ENCODE measurements around the gene ELAVL1. TPM values are rescaled to one million over a fixed set of nuclear protein-coding genes. Genes with fewer than 3 reads are reported as not detected.
"Not testable (repeated sequence)": the region's sequence is repeated elsewhere in the genome, so short reads cannot be mapped to it uniquely, and the experiment has no call there.

The ELAVL1 gene
- polyA plus RNA-seq, 1 donor: 85.3 TPM

DNA sequence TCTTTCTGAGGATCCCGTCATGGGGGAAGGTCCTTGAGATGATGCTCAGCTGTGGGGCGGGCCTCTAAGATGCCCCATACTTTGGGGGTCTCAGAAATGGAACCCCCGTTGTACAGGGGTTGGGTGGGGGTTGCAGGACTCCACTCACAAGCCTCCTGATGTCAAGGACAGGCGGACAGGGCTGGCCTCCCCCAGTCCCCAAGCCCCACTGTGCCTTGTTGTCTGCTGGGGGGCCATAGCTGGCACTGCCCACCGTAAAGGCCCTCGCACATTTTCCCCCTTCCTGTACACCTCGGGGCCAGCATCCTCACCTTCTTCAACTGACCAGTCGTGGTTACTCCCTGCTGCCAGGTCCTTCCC is 82.6 kb downstream of the ELAVL1 start:
- DNase-seq: no peak

DNA sequence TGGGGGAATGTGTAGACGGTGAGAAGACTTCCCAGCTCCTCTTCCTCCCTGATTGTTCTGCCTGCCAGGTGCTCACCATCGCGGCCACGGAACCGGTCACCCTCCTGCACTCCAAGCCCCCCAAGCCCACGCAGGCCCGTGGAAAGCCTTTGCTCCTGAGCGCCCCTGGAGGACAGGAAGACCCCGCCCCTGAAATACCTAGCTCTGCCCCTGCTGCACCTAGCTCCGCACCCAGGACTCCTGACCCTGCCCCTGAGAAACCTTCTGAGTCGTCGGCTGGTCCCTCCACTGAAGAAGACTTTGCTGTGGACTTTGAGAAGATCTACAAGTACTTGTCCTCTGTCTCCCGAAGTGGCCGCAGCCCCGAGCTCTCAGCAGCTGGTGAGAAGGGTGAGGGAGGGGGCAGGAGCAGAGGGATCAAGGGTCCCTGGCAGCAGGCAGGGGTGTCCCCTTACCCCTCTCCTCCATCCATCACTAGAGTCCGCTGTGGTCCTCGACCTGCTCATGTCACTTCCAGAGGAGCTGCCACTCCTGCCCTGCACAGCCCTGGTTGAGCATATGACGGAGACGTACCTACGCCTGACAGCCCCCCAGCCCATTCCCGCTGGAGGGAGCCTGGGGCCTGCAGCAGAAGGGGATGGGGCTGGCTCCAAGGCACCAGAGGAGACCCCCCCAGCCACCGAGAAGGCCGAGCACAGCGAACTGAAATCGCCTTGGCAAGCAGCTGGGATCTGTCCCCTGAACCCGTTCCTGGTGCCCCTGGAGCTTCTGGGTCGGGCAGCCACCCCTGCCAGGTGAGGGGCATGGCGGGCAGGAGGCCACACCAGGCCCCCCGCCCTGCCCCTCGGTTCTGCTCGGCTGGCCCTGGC is 83.2 kb downstream of the ELAVL1 start:
- DNase-seq: no peak

DNA sequence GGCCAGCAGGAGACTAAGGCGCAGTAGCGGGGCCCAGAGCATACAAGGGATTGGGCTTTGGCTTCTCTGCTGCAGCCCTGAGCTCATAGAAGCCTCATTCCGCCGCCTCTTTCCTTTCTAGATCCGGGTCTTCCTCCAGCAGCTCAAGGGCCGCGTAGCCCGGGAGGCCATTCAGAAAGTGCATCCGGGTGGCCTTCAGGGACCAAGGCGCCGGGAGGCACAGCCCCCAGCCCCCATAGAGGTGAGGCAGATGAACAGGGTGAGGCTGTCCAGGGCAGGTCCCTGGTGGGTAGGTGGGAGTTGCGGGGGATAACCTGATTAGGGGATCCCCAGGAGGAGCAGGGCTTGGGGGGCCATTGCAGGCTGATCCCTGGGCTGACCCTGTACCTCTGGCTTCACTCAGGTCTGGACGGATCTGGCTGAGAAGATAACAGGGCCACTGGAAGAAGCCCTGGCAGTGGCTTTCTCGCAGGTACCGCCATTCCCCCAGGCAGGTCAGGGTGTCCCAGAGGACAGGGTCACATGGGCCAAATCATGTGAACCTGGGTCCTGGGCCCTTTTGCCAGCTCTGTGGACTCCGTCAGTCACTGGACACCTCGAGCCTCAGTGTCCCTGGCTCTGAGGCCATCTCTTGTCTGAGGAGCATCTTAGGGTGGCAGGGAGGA is 84.0 kb downstream of the ELAVL1 start:
- DNase-seq: no peak

DNA sequence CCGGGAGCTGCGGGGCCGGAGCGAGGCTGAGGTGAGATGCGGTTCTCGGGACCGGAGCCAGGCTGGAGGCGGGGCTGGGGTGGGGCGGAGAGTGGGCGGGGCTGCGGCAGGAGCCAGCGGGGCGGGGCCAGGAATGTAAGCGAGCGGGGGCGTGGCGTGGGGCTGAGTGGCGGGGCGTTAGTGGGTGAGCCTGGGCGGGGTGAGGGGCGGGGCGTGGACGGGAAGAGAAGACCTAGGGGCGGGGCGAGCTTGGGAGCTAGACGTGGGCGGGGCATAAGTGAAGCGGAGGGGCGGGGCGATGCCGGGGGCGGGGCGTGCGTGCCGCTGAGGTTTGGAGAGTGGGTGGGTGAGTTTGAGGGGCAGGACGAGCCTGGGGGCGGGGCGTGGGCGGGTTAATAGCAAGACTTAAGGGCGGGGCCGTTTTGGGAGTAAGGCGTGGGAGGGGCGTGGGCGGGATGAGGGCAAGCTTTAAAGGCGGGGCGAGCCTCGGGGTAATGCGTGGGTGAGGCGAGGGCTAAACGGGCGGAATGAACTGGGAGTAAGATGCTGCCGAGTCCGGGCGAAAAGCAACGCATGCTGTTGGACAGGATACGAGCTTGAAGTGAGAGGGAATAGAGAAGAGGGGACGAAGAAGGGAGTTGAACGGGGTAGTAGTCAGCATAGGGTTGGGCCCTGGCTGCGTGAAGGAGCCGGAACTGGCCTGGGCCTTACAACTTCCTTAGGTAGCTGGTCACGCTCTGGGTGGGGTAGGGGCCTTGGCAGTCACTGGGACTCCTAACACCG is 84.7 kb downstream of the ELAVL1 start:
- DNase-seq: peak; percentile 94

DNA sequence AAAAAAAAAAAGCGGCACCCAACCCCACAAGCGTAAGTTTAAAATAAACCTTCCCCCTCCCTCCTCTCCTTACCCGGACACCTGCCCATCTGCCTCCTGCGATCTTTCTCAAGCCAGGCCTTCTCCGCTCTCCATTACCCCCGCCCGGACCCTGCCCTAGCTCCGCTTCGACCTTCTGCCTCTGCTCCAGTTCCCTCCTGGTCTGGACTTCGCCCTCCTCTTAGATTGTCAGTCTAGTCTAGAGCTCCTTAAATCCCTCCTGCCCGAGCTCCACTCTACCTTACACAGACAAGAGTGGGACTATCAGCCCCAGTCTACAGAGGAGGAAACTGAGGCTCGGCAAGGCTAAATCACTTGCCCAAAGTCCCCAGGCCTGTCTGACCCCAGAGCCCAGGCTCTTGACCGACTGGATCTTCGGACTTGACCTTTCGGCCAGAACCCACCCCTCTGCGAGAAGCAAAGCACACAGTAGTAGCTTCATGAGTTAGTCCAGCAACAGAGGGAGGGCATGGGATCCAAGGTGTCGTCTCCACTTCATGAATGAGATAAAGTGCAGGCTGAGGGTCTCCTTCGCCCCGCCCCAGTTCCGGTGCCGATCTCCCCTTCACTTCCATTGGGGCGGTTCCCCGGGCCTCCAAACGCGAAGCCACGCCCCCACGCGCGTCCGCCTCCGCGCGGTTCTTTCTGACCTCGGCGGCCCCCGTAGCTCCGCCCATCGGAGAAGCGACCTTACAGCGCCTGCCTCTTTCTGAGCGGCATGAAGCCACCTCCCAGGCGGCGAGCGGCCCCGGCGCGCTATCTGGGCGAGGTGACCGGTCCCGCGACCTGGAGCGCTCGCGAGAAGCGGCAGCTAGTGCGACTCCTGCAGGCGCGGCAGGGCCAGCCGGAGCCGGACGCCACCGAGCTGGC is 85.6 kb downstream of the ELAVL1 start, which contains the start of gene SNAPC2:
Gene SNAPC2 (plus strand): TSS at position 729 of the 909 bp plus-strand sequence. CDS start 29 bp downstream, at position 758.
- DNase-seq: peak; percentile 92

DNA sequence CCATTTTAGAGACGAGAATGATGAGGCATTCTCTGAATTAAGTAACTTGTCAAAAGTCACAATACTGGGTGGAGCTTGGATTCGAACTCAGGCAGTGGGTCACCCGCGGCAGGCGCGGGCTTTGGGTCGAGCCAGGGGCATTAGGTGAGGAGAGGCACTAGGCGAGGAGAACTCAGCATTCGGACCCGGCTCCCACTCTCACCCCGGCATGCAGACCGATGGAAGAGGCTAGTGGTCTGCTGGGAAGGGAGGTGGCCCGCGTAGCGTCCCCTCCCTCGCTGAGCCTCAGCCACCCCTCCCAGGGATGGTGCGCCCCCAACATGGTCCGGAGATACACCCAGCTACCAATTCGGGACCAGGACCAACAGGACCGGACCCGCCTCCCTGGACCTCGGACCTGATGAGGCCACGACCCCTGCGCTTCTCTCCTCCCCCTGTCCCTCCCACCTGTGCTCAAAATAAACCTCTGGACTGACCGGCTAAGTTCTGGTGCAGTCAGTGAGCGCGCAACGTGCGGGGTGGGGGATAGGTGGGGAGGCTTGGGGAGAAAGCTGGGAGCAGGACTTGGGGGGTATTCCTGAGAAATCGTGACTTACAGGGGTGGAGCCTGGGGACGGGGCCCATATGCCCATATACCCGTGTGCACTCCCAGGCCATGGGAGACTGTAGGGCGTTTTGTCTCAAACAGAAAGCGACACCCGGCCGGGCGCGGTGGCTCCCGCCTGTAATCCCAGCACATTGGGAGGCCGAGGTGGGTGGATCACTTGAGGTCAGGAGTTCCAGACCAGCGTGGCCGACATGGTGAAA is 86.6 kb downstream of the ELAVL1 start:
- no peak for DNase-seq

DNA sequence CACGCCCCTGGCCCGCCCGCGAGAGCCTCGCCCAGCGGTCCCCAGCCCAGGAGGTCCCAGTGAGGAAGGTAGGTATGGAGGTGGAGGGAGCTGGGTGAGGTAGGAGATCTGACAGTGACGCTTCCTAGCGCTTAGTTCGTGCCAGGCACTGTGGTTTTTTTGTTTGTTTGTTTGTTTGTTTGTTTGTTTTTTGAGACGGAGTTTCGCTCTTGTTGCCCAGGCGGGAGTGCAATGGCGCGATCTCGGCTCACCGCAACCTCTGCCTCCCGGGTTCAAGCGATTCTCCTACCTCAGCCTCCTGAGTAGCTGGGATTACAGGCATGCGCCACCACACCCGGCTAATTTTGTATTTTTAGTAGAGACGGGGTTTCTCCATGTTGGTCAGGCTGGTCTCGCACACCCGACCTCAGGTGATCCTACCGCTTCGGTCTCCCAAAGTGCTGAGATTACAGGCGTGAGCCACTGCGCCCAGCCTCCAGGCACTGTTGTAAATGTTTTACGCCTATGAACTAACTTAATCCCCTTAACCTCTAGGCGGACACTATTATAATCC is 87.3 kb downstream of the ELAVL1 start:
- DNase-seq: not testable (repeated sequence)

DNA sequence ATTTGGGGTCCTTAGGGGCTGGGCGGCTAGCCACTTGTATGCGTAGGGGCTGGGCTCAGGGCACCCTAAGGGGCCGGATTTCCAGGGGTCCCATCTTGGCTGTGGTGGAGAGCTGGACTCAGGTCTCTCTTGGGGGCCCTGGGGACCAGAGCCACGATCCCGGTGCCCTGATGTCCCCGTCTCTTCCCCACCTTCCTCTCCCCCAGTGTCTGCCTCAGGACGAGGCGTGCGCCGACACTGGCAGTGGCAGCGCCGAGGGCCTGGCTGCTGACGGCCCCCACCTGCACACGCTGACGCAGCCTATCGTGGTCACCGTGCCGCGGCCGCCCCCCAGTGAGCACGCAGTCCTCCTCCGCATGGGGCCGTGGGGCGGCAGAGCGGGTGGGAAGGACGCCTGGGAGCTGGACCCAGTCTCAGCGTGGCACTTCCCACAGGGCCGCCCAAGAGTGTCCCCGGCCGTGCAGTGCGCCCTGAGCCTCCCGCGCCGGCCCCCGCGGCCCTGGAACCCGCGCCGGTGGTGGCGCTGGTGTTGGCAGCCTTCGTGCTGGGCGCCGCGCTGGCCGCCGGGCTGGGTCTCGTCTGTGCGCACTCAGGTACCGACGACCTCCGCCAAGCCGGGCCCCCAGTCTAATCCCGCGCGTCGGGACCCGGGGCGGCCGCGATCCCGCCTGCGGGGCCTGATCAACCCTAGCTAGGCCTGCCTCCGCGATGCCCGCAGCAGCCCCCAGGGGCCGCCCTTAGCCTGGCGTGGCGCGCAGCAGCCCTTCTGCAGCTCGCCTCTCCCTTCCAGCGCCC is 88.0 kb downstream of the ELAVL1 start:
- no peak for DNase-seq

DNA sequence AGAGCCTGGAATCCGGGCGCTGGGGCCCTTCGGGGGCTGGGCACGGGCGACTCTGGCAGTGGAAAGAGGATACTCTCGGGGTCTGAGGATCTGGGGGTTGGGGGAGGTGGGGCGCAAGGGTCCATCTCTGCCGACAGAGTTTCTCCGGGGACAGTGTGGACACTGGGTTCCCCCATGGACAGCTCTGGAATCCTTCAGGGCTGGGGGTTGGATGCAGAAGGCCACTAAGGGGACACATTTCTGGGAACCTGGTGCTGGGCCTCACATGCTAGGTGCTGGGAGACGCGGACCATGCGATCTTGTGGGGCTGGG is 88.5 kb downstream of the ELAVL1 start:
- DNase-seq: no peak

DNA sequence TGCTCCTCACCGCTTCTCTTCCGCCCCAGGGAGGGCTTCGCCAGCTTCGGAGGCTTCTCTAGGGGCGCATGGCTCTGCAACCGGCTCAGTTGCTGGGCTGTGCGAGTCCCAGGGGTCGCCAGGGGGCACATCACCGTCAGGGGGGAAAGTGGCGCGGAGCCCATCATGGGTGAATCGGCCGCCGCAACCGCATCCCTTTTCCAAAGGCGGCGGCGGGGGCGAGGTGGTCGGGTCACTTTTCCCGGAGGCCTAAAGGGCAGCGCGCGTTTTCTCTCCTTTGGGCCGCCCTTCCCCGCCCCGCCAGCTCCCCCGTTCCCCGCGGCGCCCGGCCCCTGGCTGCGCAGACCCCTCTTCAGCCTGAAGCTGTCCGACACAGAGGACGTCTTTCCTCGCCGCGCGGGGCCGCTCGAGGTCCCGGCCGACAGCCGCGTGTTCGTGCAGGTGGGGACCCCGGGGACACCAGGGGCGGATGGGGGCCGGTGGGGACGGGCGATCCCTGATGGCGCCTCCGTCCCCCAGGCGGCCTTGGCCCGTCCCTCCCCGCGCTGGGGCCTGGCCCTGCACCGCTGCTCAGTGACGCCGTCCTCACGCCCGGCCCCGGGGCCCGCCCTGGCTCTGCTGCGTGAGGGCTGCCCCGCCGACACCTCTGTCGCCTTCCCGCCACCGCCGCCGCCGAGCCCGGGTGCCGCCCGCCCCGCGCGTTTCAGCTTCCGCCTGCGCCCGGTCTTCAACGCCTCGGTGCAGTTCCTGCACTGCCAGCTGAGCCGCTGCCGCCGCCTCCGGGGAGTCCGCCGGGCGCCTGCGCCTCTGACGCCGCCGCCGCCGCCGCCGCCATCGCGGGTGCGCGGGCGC is 89.1 kb downstream of the ELAVL1 start:
- DNase-seq: no peak

DNA sequence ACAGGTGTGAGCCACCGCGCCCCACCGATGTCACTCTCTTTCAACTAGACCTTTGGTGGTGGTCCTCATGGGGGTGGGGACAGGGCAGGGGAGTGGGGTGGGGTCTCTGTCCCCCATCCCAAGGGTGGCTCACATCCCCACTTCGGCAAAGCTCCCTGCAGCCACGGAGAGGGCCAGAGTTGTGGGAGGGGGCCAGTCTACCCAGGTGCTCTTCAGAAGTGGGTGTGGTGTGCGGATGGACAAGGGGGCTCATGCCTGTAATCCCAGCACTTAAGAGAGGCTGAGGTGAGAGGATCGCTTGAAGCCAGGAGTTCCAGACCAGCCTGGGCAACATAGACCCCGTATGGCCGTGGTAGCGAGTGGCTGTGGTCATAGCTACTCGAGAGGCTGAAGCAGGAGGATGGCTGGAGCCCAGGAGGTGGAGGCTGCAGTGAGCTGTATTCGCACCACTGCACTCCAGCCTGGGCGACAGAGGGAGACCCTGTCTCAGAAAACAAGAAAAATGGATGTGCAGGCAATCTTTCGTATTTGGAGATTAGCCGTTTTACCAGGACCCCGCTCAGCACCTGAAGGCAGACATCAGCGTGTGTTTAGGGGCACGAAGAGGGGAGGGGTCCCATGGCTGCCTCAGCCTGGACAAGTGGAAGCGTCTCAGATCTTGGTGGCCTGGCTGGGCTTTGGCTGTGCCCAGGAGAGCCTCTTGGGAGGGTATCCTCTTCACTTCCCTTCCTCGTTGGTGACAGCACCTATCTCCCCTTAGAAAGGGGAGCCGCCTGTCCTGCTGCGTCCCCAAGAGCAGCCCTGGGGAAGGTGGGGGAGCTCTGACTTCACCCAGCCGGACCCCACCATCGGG is 90.0 kb downstream of the ELAVL1 start:
- DNase-seq: no peak

DNA sequence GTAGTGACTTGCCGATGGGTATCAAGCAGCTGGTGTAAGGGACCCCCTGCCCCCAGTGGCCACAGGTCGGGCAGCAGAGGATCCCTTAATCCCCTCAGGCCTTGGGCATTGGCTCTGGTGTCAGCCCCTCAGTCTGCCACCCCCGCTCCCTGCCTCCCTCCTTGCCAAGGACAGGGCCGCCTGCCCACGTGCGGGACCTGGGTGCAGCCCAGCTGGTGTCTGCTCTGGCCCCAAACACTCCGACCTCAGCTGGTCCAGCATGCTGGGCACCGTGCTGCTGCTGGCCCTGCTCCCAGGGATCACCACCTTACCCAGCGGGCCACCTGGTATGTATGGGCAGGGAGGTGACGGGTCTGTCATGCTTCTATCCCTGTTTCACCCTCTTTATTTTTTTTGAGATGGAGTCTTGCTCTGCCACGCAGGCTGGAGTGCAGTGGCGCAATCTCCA is 90.8 kb downstream of the ELAVL1 start, which contains the start of gene TGFBR3L:
Gene TGFBR3L (plus strand): TSS at position 233 of the 448 bp plus-strand sequence.
- DNase-seq: no peak

DNA sequence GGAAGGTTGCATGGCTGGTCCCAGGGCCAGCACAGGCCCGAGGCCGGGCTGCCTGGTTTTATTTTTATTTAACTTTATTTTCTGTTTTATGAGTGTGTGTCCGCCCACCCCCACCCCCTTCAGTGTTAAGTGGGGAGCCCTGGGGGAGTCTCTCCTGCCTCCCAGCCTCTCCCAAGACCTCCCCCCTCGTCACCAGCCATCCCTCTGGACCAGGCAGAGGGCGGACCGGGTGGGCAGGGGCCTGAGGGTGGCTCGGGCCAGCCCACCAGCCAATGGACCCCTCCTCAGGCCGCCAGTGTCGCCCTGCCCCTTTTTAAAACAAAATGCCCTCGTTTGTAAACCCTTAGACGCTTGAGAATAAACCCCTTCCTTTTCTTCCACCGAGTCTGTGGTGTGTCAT is 91.3 kb downstream of the ELAVL1 start:
- no peak for DNase-seq

DNA sequence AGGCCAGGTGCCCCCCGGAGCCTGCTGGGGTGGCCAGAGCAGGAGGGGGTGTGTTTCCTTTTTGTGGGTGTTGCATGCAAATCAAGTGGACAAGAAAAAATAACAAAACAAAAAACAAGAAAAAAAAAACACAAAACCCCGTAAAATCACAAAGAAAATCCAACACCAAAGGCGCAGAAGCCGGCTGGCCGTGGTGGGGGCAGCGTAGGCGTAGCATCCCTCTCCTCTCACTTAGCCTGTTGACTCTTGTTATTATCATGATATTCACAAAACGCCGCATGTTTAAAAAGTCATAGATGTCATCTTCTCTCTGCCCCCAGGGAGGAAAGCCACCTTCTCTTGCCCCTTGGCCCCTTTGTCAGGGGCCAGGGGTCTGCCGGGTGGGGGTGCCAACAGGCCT is 91.8 kb downstream of the ELAVL1 start:
- DNase-seq: no peak

DNA sequence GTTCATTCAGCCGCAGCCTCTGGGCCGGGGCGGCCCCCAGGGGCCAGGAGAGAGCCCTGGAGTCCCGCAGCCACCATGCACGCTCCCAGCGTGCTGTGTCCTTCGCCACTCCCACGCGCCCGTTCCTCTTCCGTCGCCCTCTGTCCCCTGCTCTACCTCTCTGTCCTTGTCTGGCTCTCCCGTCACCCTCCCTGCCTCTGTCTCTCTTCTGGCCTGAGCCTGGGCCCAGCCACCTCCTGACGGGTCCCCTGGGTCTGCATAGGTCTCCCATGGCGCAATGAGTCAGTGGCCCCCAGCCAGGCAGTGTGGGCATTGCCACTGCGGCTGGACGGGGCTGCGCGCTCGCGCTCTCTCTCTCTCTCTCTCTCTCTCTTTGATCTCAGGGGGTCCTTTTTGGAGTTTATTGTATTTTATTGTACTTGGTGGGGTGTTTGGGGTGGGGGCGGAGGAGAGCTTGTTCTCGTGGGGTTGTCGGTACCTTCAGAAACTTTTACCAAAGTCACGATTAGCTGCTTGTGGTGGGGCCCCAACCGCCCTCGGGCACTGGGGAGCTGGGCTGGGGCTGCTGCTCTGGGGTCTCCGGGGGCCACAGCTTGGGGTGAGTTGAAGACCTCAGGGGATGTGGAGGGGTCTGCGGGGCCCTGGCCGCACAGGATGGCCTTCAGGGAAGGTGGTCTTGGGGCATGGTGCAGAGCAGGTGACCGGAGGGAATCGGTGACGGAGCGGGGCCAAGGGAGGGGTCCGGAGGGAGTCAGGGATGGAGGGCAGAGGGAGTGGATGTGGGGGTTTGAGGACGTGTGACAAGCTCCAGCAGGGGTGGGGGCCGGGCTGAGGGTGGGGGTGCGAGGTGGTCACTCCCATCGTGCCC is 92.5 kb downstream of the ELAVL1 start:
- no peak for DNase-seq

DNA sequence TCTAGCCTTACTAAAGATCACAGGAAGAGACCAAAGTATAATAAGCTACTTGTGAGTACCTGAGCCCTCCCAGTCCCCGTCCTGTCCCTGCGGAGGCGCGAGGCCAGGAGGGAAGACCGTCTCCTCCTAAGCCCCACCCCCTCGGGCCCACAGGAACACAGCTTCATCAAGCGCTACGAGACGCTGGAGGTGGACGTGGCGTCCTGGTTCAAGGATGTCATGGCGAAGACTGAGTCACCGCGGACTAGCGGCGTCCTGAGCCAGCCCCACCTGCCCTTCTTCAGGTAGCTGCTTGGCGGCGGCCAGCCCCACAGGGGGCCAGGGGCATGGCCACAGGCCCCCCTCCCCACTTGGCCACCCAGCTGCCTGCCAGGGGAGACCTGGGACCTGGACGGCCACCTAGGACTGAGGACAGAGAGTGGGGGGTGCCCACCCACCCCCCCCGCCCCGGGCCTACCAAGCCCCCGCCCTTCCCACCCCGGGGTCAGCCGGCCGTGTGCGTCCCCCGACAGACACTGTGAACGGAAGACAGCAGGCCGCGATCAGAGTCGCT is 93.2 kb downstream of the ELAVL1 start:
- DNase-seq: no peak
